ENCODE measurements around the gene H6PD. TPM values are rescaled to one million over a fixed set of nuclear protein-coding genes. Genes with fewer than 3 reads are reported as not detected.

H6PD gene
- total and polyA plus RNA-seq, 4 donors, result 15.2 to 22.1 (median 17.9) TPM

- Histone ChIP-seq H3K36me3 (ENCODE audit: control insufficient read depth, insufficient read depth, low read length) (no peaks in the 10 kb centered on the region), H3K9me3 (ENCODE audit: control insufficient read depth, insufficient read depth, low read length) (no peaks in the 10 kb centered on the region), H3K27me3 (ENCODE audit: control insufficient read depth, insufficient read depth, low read length) (no peaks in the 10 kb centered on the region), H3K4me1 (ENCODE audit: control insufficient read depth, insufficient read depth, low read length) (no peaks in the 10 kb centered on the region), H3K27ac (ENCODE audit: low read depth, low read length) (no peak overlapping the region), H3K4me3 (ENCODE audit: low read depth, low read length) (no peak overlapping the region)
- WGBS (ENCODE audit: insufficient coverage), result 68% methylated on average over 3 of the region's 5 CpGs
- DNase-seq (ENCODE audit: low read depth in 4 of 6, low spot score in 6 of 6), result peak in 1 of 6 donors; percentile 13
These were observed 9.2 kb upstream of the H6PD start for GRCh38 chr1:9225411-9225785.

GRCh38 chr1:9228609-9229008, 6.0 kb upstream of the H6PD start:
- no peak overlapping the region for H3K4me3 ChIP-seq (ENCODE audit: low read depth, low read length)
- H3K9me3 ChIP-seq (ENCODE audit: control insufficient read depth, insufficient read depth, low read length), result no peaks in the 10 kb centered on the region
- H3K27me3 ChIP-seq (ENCODE audit: control insufficient read depth, insufficient read depth, low read length), result no peaks in the 10 kb centered on the region
- DNase-seq (ENCODE audit: low read depth in 4 of 6, low spot score in 6 of 6), result no peak
- H3K36me3 ChIP-seq (ENCODE audit: control insufficient read depth, insufficient read depth, low read length), result no peaks in the 10 kb centered on the region
- no peak overlapping the region for H3K27ac ChIP-seq (ENCODE audit: low read depth, low read length)
- no CpG with 5 or more reads among the region's 4 CpGs for WGBS (ENCODE audit: insufficient coverage)
- H3K4me1 ChIP-seq (ENCODE audit: control insufficient read depth, insufficient read depth, low read length), result no peaks in the 10 kb centered on the region

- Histone ChIP-seq H3K36me3 (ENCODE audit: control insufficient read depth, insufficient read depth, low read length) (no peaks in the 10 kb centered on the region), H3K4me1 (ENCODE audit: control insufficient read depth, insufficient read depth, low read length) (peaks cover 5% of the 10 kb centered on the region), H3K4me3 (ENCODE audit: low read depth, low read length) (no peak overlapping the region), H3K27ac (ENCODE audit: low read depth, low read length) (no peak overlapping the region), H3K27me3 (ENCODE audit: control insufficient read depth, insufficient read depth, low read length) (no peaks in the 10 kb centered on the region), H3K9me3 (ENCODE audit: control insufficient read depth, insufficient read depth, low read length) (no peaks in the 10 kb centered on the region)
- 98% methylated on average over 5 of the region's 6 CpGs for WGBS (ENCODE audit: insufficient coverage)
- no peak for DNase-seq (ENCODE audit: low read depth in 4 of 6, low spot score in 6 of 6)
These were observed 5.0 kb upstream of the H6PD start for GRCh38 chr1:9229549-9229948.

GRCh38 chr1:9230869-9231533, 3.6 kb upstream of the H6PD start:
- no peak for DNase-seq (ENCODE audit: low read depth in 4 of 6, low spot score in 6 of 6)
- no peaks in the 10 kb centered on the region for H3K36me3 ChIP-seq (ENCODE audit: control insufficient read depth, insufficient read depth, low read length)
- H3K27me3 ChIP-seq (ENCODE audit: control insufficient read depth, insufficient read depth, low read length), result no peaks in the 10 kb centered on the region
- H3K9me3 ChIP-seq (ENCODE audit: control insufficient read depth, insufficient read depth, low read length), result no peaks in the 10 kb centered on the region
- peaks cover 16% of the 10 kb centered on the region for H3K4me1 ChIP-seq (ENCODE audit: control insufficient read depth, insufficient read depth, low read length)
- 95% methylated on average over 6 of the region's 7 CpGs for WGBS (ENCODE audit: insufficient coverage)
- H3K4me3 ChIP-seq (ENCODE audit: low read depth, low read length), result no peak overlapping the region
- no peak overlapping the region for H3K27ac ChIP-seq (ENCODE audit: low read depth, low read length)

GRCh38 chr1:9231648-9232332, 2.8 kb upstream of the H6PD start:
- H3K4me1 ChIP-seq (ENCODE audit: control insufficient read depth, insufficient read depth, low read length), result peaks cover 21% of the 10 kb centered on the region
- no peaks in the 10 kb centered on the region for H3K36me3 ChIP-seq (ENCODE audit: control insufficient read depth, insufficient read depth, low read length)
- no peaks in the 10 kb centered on the region for H3K9me3 ChIP-seq (ENCODE audit: control insufficient read depth, insufficient read depth, low read length)
- H3K27ac ChIP-seq (ENCODE audit: low read depth, low read length), result no peak overlapping the region
- no peak for DNase-seq (ENCODE audit: low read depth in 4 of 6, low spot score in 6 of 6)
- no peak overlapping the region for H3K4me3 ChIP-seq (ENCODE audit: low read depth, low read length)
- H3K27me3 ChIP-seq (ENCODE audit: control insufficient read depth, insufficient read depth, low read length), result no peaks in the 10 kb centered on the region
- 61% methylated on average over 12 of the region's 13 CpGs for WGBS (ENCODE audit: insufficient coverage)

- Histone ChIP-seq H3K4me3 (ENCODE audit: low read depth, low read length) (no peak overlapping the region), H3K27me3 (ENCODE audit: control insufficient read depth, insufficient read depth, low read length) (no peaks in the 10 kb centered on the region), H3K9me3 (ENCODE audit: control insufficient read depth, insufficient read depth, low read length) (no peaks in the 10 kb centered on the region), H3K27ac (ENCODE audit: low read depth, low read length) (no peak overlapping the region), H3K36me3 (ENCODE audit: control insufficient read depth, insufficient read depth, low read length) (no peaks in the 10 kb centered on the region), H3K4me1 (ENCODE audit: control insufficient read depth, insufficient read depth, low read length) (peaks cover 24% of the 10 kb centered on the region)
- 72% methylated on average over 17 of the region's 20 CpGs for WGBS (ENCODE audit: insufficient coverage)
- peak in 1 of 6 donors; percentile 42 for DNase-seq (ENCODE audit: low read depth in 4 of 6, low spot score in 6 of 6)
These were observed 1.2 kb upstream of the H6PD start for GRCh38 chr1:9233241-9233941.

- WGBS (ENCODE audit: insufficient coverage), result no CpG with 5 or more reads among the region's 3 CpGs
These were observed 692 bp upstream of the H6PD start for GRCh38 chr1:9233942-9234222.

GRCh38 chr1:9235096-9235459, 504 bp downstream of the H6PD start:
- under 1% methylated on average over 26 of the region's 28 CpGs for WGBS (ENCODE audit: insufficient coverage)
- no peaks in the 10 kb centered on the region for H3K9me3 ChIP-seq (ENCODE audit: control insufficient read depth, insufficient read depth, low read length)
- H3K27ac ChIP-seq (ENCODE audit: low read depth, low read length), result peak overlapping the region; percentile 73
- peak in 4 of 6 donors; percentile 15 to 74 (median 47) for DNase-seq (ENCODE audit: low read depth in 4 of 6, low spot score in 6 of 6)
- H3K27me3 ChIP-seq (ENCODE audit: control insufficient read depth, insufficient read depth, low read length), result no peaks in the 10 kb centered on the region
- H3K4me1 ChIP-seq (ENCODE audit: control insufficient read depth, insufficient read depth, low read length), result peaks cover 27% of the 10 kb centered on the region
- peak overlapping the region; percentile 69 for H3K4me3 ChIP-seq (ENCODE audit: low read depth, low read length)
- peaks cover 3% of the 10 kb centered on the region for H3K36me3 ChIP-seq (ENCODE audit: control insufficient read depth, insufficient read depth, low read length)

More at GRCh38 chr1:9233942-9234222, 692 bp upstream of the H6PD start:
- no peaks in the 10 kb centered on the region for H3K36me3 ChIP-seq (ENCODE audit: control insufficient read depth, insufficient read depth, low read length)
- no peaks in the 10 kb centered on the region for H3K9me3 ChIP-seq (ENCODE audit: control insufficient read depth, insufficient read depth, low read length)
- no peaks in the 10 kb centered on the region for H3K27me3 ChIP-seq (ENCODE audit: control insufficient read depth, insufficient read depth, low read length)
- no peak for DNase-seq (ENCODE audit: low read depth in 4 of 6, low spot score in 6 of 6)
- peak overlapping the region; percentile 48 for H3K27ac ChIP-seq (ENCODE audit: low read depth, low read length)
- peaks cover 24% of the 10 kb centered on the region for H3K4me1 ChIP-seq (ENCODE audit: control insufficient read depth, insufficient read depth, low read length)
- peak overlapping the region; percentile 46 for H3K4me3 ChIP-seq (ENCODE audit: low read depth, low read length)

- Histone ChIP-seq H3K36me3 (ENCODE audit: control insufficient read depth, insufficient read depth, low read length) (peaks cover 3% of the 10 kb centered on the region), H3K4me3 (ENCODE audit: low read depth, low read length) (peak overlapping the region; percentile 69), H3K27ac (ENCODE audit: low read depth, low read length) (peak overlapping the region; percentile 73), H3K9me3 (ENCODE audit: control insufficient read depth, insufficient read depth, low read length) (no peaks in the 10 kb centered on the region), H3K27me3 (ENCODE audit: control insufficient read depth, insufficient read depth, low read length) (no peaks in the 10 kb centered on the region), H3K4me1 (ENCODE audit: control insufficient read depth, insufficient read depth, low read length) (peaks cover 27% of the 10 kb centered on the region)
- 85% methylated on average over 8 of the region's 10 CpGs for WGBS (ENCODE audit: insufficient coverage)
- no peak for DNase-seq (ENCODE audit: low read depth in 4 of 6, low spot score in 6 of 6)
These were observed 986 bp downstream of the H6PD start for GRCh38 chr1:9235560-9235959.

GRCh38 chr1:9238134-9238533, 3.6 kb downstream of the H6PD start:
- no peak for DNase-seq (ENCODE audit: low read depth in 4 of 6, low spot score in 6 of 6)
- H3K4me3 ChIP-seq (ENCODE audit: low read depth, low read length), result no peak overlapping the region
- no peak overlapping the region for H3K27ac ChIP-seq (ENCODE audit: low read depth, low read length)
- H3K9me3 ChIP-seq (ENCODE audit: control insufficient read depth, insufficient read depth, low read length), result no peaks in the 10 kb centered on the region
- 78% methylated on average over 6 of the region's 6 CpGs for WGBS (ENCODE audit: insufficient coverage)
- H3K4me1 ChIP-seq (ENCODE audit: control insufficient read depth, insufficient read depth, low read length), result peaks cover 30% of the 10 kb centered on the region
- H3K27me3 ChIP-seq (ENCODE audit: control insufficient read depth, insufficient read depth, low read length), result no peaks in the 10 kb centered on the region
- H3K36me3 ChIP-seq (ENCODE audit: control insufficient read depth, insufficient read depth, low read length), result peaks cover 8% of the 10 kb centered on the region

Measured in spinal cord (tissue), 10 donors.